A673 (cell line): ENCODE data around the gene PBRM1.

Experiments used
- CTCF ChIP-seq: fragments of 300-800, 200-600 bp; sonication (generic); conservative IDR thresholded peaks from 2 replicates; pipeline ENCODE4 v1.5.1; 2017; ENCODE audit warnings: low read depth, mild to moderate bottlenecking, antibody characterized with exemption, low read length, moderate library complexity, mixed read lengths
- EZH2 ChIP-seq: fragments of 200-600 bp; sonication (generic); IDR thresholded peaks from 2 replicates; pipeline ENCODE4 v1.6.1; 2017; ENCODE audit warnings: borderline replicate concordance, low read depth, mild to moderate bottlenecking, mixed read lengths, antibody characterized with exemption, low read length; ENCODE audit not compliant: poor library complexity, severe bottlenecking

- no peak for TF ChIP-seq CTCF
- no peak for TF ChIP-seq EZH2
These were observed 19.6 kb upstream of the PBRM1 start for GRCh38 chr3:52705438-52705687.
